ENCODE measurements around the gene GPR107. TPM values are rescaled to one million over a fixed set of nuclear protein-coding genes. Genes with fewer than 3 reads are reported as not detected.
A peak's percentile ranks its signal among the peaks of the same experiment; 100 is the strongest.

Gene GPR107
- total RNA-seq, 1 donor from 2014 or later = 43.8 TPM

DNA sequence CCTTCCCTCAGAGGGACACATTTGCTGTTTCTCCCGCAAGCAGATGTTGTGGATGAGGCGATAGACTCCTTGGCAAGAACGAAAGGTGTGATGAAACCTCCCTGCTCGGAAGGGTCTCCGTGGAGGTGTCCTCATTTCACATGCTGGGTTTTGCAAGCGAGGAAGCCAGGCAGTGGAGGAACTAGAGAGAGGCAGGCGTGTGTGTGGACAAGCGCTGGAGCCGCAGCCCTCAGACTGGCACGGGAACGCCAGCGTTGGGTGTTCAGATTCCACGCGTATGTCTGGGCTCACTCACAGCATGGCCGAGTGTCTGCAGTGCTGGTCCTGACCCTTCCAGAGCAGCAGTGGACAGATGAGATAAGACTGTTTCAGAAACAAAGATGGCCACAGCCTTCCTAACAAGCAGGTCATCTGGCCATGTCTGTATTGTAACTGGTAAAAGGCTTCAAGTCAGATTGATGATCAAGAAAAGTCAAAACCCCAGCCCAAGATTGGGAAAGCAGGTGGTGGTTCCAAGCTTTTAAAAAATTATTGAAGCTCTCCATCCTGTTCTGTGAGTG, 83.5 kb downstream of the GPR107 start:
- H3K27ac Mint-ChIP-seq (ENCODE audit: unreplicated experiment) = peak overlapping the region; percentile 95
- peaks cover 2% of the 10 kb centered on the region for H3K36me3 Mint-ChIP-seq (ENCODE audit: low read depth)

DNA sequence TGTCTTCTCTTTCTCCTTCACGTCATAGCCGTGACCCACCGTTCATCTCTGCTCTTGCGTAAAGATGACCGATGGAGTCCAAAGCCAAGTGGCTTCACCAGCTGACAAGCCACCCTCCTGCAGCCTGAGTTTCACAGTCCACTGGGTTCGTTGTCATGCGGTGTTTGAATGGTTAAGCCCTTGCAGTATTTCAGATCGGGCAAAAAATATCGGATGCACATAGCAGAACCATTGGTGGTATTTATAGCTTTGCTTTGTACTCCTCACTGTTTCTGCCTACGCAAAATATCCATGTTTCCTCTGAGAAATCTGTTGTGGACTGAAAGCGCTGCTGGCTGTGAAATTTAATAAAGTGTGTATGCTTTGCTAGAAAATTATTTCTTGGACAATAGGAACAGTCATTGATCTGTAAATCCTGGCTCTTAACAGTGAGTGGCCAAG, 84.0 kb downstream of the GPR107 start:
- H3K27ac Mint-ChIP-seq (ENCODE audit: unreplicated experiment) = peak overlapping the region; percentile 95
- no peaks in the 10 kb centered on the region for H3K27me3 Mint-ChIP-seq (ENCODE audit: low read depth)
- H3K4me1 Mint-ChIP-seq = peaks cover 56% of the 10 kb centered on the region
- H3K4me3 Mint-ChIP-seq = peak overlapping the region; percentile 47
- H3K36me3 Mint-ChIP-seq (ENCODE audit: low read depth) = peaks cover 2% of the 10 kb centered on the region
- TF ChIP-seq, protein P1, sequence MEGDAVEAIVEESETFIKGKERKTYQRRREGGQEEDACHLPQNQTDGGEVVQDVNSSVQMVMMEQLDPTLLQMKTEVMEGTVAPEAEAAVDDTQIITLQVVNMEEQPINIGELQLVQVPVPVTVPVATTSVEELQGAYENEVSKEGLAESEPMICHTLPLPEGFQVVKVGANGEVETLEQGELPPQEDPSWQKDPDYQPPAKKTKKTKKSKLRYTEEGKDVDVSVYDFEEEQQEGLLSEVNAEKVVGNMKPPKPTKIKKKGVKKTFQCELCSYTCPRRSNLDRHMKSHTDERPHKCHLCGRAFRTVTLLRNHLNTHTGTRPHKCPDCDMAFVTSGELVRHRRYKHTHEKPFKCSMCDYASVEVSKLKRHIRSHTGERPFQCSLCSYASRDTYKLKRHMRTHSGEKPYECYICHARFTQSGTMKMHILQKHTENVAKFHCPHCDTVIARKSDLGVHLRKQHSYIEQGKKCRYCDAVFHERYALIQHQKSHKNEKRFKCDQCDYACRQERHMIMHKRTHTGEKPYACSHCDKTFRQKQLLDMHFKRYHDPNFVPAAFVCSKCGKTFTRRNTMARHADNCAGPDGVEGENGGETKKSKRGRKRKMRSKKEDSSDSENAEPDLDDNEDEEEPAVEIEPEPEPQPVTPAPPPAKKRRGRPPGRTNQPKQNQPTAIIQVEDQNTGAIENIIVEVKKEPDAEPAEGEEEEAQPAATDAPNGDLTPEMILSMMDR (conservative IDR thresholded peaks at IDR 0.05) = no peak
- no peak for DNase-seq (ENCODE audit: low read depth, low spot score)
- H3K9me3 Mint-ChIP-seq = no peaks in the 10 kb centered on the region

More for the DNA sequence above, 83.5 kb downstream of the GPR107 start:
- no peaks in the 10 kb centered on the region for H3K27me3 Mint-ChIP-seq (ENCODE audit: low read depth)
- peaks cover 53% of the 10 kb centered on the region for H3K4me1 Mint-ChIP-seq
- TF ChIP-seq, protein P1 (conservative IDR thresholded peaks at IDR 0.05) = no peak
- no peaks in the 10 kb centered on the region for H3K9me3 Mint-ChIP-seq
- no peak overlapping the region for H3K4me3 Mint-ChIP-seq
- no peak for DNase-seq (ENCODE audit: low read depth, low spot score)

DNA sequence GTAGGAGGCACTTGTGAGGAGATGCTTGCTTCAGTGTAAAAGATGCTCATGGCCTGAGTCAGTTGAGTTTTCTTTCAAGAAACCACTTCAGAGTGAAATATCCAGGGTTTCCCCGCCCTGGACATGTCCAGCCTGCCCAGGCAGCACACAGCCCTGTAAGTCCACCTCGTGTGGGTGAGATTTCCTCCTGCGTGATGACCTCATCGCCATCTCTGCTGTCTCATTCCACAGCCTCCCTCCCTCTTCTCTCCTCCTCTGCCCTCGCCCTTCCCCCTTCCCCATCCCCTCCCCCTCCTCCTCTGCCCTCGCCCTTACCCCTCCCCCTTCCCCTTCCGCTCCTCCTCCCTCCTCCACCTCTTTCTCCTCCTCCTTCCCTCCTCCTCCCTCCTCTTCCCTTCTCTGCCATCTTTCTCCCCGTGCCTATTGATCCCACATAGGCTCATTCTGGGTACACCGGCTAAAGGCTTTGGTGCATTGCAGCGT, 84.5 kb downstream of the GPR107 start:
- Mint-ChIP-seq H3K4me3 (peak overlapping the region; percentile 47), H3K36me3 (ENCODE audit: low read depth) (peaks cover 2% of the 10 kb centered on the region), H3K4me1 (peaks cover 53% of the 10 kb centered on the region), H3K27ac (ENCODE audit: unreplicated experiment) (peak overlapping the region; percentile 95), H3K27me3 (ENCODE audit: low read depth) (no peaks in the 10 kb centered on the region), H3K9me3 (no peaks in the 10 kb centered on the region)
- peak; percentile 28 for DNase-seq (ENCODE audit: low read depth, low spot score)
- TF ChIP-seq, protein P1 (conservative IDR thresholded peaks at IDR 0.05) = no peak

DNA sequence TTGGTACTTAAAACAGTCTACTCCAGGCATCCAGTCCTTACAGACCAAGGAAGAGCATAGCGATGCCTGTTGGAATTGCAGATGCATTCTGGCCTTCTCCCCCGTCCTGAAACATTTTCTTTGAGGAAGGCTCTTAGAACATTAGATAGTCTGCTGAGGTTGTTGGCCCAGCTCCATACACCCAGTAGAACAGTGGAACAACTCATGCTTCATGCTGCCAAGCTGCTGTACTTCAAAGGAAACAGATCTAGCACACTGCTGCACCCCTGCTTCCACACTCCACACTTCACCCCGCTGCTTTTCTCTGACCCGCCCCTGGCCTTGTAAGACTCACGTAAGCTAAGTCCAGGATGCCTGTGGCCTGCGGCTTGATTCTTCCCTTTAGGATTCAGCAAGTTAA, 85.1 kb downstream of the GPR107 start:
- Mint-ChIP-seq H3K9me3 (no peaks in the 10 kb centered on the region), H3K4me1 (peaks cover 53% of the 10 kb centered on the region), H3K36me3 (ENCODE audit: low read depth) (no peaks in the 10 kb centered on the region), H3K4me3 (peak overlapping the region; percentile 28), H3K27me3 (ENCODE audit: low read depth) (peaks cover 4% of the 10 kb centered on the region), H3K27ac (ENCODE audit: unreplicated experiment) (peak overlapping the region; percentile 78)
- DNase-seq (ENCODE audit: low read depth, low spot score) = no peak
- TF ChIP-seq, protein P1 (conservative IDR thresholded peaks at IDR 0.05) = no peak

DNA sequence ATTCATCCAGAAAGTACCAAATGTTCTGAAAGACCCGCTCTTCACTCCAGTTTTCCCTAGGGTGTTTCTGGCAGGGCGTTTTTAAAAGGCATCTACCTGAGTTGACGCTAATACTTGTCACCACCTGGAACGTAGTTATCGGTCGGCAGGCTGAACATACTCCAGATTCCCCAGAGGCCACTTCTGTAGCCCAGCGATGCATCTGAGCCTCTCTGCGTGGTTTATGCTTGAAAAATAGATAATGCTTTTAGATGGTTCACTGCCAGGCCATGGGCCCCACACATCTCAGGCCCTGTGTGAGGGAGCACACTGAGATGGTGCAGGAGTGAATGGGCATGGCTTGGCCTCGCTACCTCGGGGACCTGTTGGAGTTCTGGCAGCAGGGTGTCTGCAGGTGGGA, 85.5 kb downstream of the GPR107 start:
- Mint-ChIP-seq H3K4me1 (peaks cover 56% of the 10 kb centered on the region), H3K9me3 (no peaks in the 10 kb centered on the region), H3K36me3 (ENCODE audit: low read depth) (no peaks in the 10 kb centered on the region), H3K27ac (ENCODE audit: unreplicated experiment) (peak overlapping the region; percentile 78), H3K27me3 (ENCODE audit: low read depth) (peaks cover 8% of the 10 kb centered on the region), H3K4me3 (peak overlapping the region; percentile 28)
- DNase-seq (ENCODE audit: low read depth, low spot score) = no peak
- TF ChIP-seq, protein P1 (conservative IDR thresholded peaks at IDR 0.05) = no peak
